Breast epithelium (tissue), 3 donors: ENCODE measurements around the gene DLG1.

Source experiments
- POLR2A ChIP-seq: fragments of 450-650 bp; IDR thresholded peaks from one replicate; pipeline ENCODE4 v1.6.1; 2016; ENCODE audit warnings: antibody characterized with exemption, mild to moderate bottlenecking, moderate library complexity
- TF ChIP-seq, protein P1 (sequence below), 3 donors: fragments of 450-650 bp; IDR thresholded peaks; one replicate each; pipeline ENCODE4 v1.5.1; 2016 to 2017; ENCODE audit warnings: antibody characterized with exemption in 3 of 3, mild to moderate bottlenecking in 3 of 3, moderate library complexity in 3 of 3

DNA sequence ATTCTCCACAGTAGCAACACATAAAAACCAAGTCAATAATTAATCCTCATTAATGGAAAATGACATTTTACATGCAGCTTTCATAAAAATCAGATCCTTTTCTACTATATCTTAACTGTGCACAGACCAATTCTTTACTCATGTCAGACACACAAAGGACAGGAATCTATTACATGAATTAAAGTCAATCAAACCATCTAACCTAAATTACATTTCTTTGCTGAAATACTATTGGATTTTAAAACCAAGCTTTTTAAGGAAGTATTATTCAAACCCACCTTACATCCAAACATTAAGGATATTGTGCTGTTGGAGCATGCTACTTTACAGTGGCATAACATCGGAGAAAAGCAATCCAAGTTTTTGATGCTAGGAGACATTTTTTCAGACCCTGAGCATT lies 72.8 kb downstream of the DLG1 start:
- TF ChIP-seq, protein P1, sequence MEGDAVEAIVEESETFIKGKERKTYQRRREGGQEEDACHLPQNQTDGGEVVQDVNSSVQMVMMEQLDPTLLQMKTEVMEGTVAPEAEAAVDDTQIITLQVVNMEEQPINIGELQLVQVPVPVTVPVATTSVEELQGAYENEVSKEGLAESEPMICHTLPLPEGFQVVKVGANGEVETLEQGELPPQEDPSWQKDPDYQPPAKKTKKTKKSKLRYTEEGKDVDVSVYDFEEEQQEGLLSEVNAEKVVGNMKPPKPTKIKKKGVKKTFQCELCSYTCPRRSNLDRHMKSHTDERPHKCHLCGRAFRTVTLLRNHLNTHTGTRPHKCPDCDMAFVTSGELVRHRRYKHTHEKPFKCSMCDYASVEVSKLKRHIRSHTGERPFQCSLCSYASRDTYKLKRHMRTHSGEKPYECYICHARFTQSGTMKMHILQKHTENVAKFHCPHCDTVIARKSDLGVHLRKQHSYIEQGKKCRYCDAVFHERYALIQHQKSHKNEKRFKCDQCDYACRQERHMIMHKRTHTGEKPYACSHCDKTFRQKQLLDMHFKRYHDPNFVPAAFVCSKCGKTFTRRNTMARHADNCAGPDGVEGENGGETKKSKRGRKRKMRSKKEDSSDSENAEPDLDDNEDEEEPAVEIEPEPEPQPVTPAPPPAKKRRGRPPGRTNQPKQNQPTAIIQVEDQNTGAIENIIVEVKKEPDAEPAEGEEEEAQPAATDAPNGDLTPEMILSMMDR (IDR thresholded peaks at IDR 0.05): no peak
- no peak for TF ChIP-seq POLR2A
